ENCODE results near the gene DIS3L2. TPM values are rescaled to one million over a fixed set of nuclear protein-coding genes. Genes with fewer than 3 reads are reported as not detected.
A peak's percentile ranks its signal among the peaks of the same experiment; 100 is the strongest.

Gene DIS3L2
- total and polyA plus RNA-seq, 2 experiments from 2014 or later, result 15.2 to 25.3 TPM

GRCh38 chr2:231928481-231928880 lies 33.0 kb upstream of the DIS3L2 start:
- DNase-seq (ENCODE audit: low spot score) (peak; percentile 47), ATAC-seq (no peak)
- H3K4me2 ChIP-seq, result no peak overlapping the region
- Mint-ChIP-seq H3K27me3 (ENCODE audit: insufficient read depth, low read depth, poor library complexity) (peaks cover 54% of the 10 kb centered on the region), H3K27ac (no peak overlapping the region), H3K9me3 (no peaks in the 10 kb centered on the region), H3K4me1 (peaks cover 16% of the 10 kb centered on the region), H3K4me3 (no peak overlapping the region), H3K36me3 (ENCODE audit: low read depth) (no peaks in the 10 kb centered on the region)
- no peaks in the 10 kb centered on the region for H3K79me2 ChIP-seq (replicated peaks; ENCODE audit: insufficient read depth)
- no peak overlapping the region for H3K27ac ChIP-seq (ENCODE audit: low read depth)
- H3K36me3 ChIP-seq (ENCODE audit: insufficient read depth), result no peaks in the 10 kb centered on the region
- no peak for TF ChIP-seq EZH2 (IDR thresholded peaks at IDR 0.05; ENCODE audit: low read depth, unreplicated experiment)
- TF ChIP-seq CTCF (conservative IDR thresholded peaks at IDR 0.05; ENCODE audit: low read depth in 2 of 2), result peak; percentile 35 to 49; a peak in 3 of 4 replicates
- H3K4me1 ChIP-seq (ENCODE audit: insufficient read depth), result no peaks in the 10 kb centered on the region
- H3K27me3 ChIP-seq (ENCODE audit: insufficient read depth), result peaks cover 53% of the 10 kb centered on the region
- no peak overlapping the region for H3K4me3 ChIP-seq
- H4K20me1 ChIP-seq (replicated peaks; ENCODE audit: insufficient read depth), result peaks cover 7% of the 10 kb centered on the region; the same call in 1 of the 2 replicates
- no peaks in the 10 kb centered on the region for H3F3A ChIP-seq (replicated peaks; ENCODE audit: low read depth)
- no peaks in the 10 kb centered on the region for H3K9me2 ChIP-seq (ENCODE audit: insufficient read depth)
- H2AFZ ChIP-seq, result no peak overlapping the region

- H3K79me2 ChIP-seq (replicated peaks; ENCODE audit: insufficient read depth), result no peaks in the 10 kb centered on the region
- H4K20me1 ChIP-seq (replicated peaks; ENCODE audit: insufficient read depth), result peaks cover under 1% of the 10 kb centered on the region; the same call in 1 of the 2 replicates
- no peaks in the 10 kb centered on the region for H3K36me3 Mint-ChIP-seq (ENCODE audit: low read depth)
- no peak overlapping the region; the same call in 2 of the 3 replicates for H3K4me3 Mint-ChIP-seq
- no peak overlapping the region for H3K4me2 ChIP-seq
- no peak overlapping the region for H2AFZ ChIP-seq
- H3K27me3 ChIP-seq (ENCODE audit: insufficient read depth), result peaks cover 49% of the 10 kb centered on the region
- H3K4me1 ChIP-seq (ENCODE audit: insufficient read depth), result no peaks in the 10 kb centered on the region
- H3K36me3 ChIP-seq (ENCODE audit: insufficient read depth), result no peaks in the 10 kb centered on the region
- H3K9me3 Mint-ChIP-seq, result no peaks in the 10 kb centered on the region
- no peak overlapping the region for H3K27ac Mint-ChIP-seq
- no peaks in the 10 kb centered on the region for H3K9me2 ChIP-seq (ENCODE audit: insufficient read depth)
- ATAC-seq, result no peak
- no peak overlapping the region for H3K27ac ChIP-seq (ENCODE audit: low read depth)
- peaks cover 12% of the 10 kb centered on the region; the same call in 2 of the 3 replicates for H3K4me1 Mint-ChIP-seq
- no peak overlapping the region for H3K4me3 ChIP-seq
- H3K27me3 Mint-ChIP-seq (ENCODE audit: insufficient read depth, low read depth, poor library complexity), result peaks cover 50% of the 10 kb centered on the region
- no peak for DNase-seq (ENCODE audit: low spot score)
- no peaks in the 10 kb centered on the region for H3F3A ChIP-seq (replicated peaks; ENCODE audit: low read depth)
- no peak for TF ChIP-seq JUNB (IDR thresholded peaks at IDR 0.05; ENCODE audit: unreplicated experiment)
- no peak for TF ChIP-seq REST (IDR thresholded peaks at IDR 0.05; ENCODE audit: unreplicated experiment)
- TF ChIP-seq ZNF462 (CRISPR knock-in tag; IDR thresholded peaks at IDR 0.05), result no peak
- no peak for TF ChIP-seq ZNF114 (CRISPR knock-in tag; IDR thresholded peaks at IDR 0.05)
- no peak for TF ChIP-seq NANOG (IDR thresholded peaks at IDR 0.05; ENCODE audit: borderline replicate concordance)
- no peak for TF ChIP-seq EZH2 (IDR thresholded peaks at IDR 0.05; ENCODE audit: low read depth, unreplicated experiment)
Observed at GRCh38 chr2:231928901-231929725, 32.4 kb upstream of the DIS3L2 start.
